GM12865 (cell line): ENCODE results near the gene DAW1.
"Not testable (repeated sequence)": the region's sequence is repeated elsewhere in the genome, so short reads cannot be mapped to it uniquely, and the experiment has no call there.

Experiments
- DNase-seq: peaks from one replicate; pipeline ENCODE4 v3.0.0; 2010; ENCODE audit warnings: low read depth
- H3K4me3 ChIP-seq: 2 replicates; pipeline ENCODE4 v1.5.1; 2011; ENCODE audit warnings: mild to moderate bottlenecking, low read depth, low read length, control low read depth
- TF ChIP-seq, protein P1 (sequence below): IDR thresholded peaks from 2 replicates; pipeline ENCODE4 v1.5.1; 2011; ENCODE audit warnings: low read length, control low read depth, low read depth, inconsistent platforms; ENCODE audit not compliant: insufficient read depth; ENCODE audit errors: missing control alignments

The DAW1 gene

GRCh38 chr2:227828477-227828912, 42.9 kb upstream of the DAW1 start:
- DNase-seq = no peak
- TF ChIP-seq, protein P1, sequence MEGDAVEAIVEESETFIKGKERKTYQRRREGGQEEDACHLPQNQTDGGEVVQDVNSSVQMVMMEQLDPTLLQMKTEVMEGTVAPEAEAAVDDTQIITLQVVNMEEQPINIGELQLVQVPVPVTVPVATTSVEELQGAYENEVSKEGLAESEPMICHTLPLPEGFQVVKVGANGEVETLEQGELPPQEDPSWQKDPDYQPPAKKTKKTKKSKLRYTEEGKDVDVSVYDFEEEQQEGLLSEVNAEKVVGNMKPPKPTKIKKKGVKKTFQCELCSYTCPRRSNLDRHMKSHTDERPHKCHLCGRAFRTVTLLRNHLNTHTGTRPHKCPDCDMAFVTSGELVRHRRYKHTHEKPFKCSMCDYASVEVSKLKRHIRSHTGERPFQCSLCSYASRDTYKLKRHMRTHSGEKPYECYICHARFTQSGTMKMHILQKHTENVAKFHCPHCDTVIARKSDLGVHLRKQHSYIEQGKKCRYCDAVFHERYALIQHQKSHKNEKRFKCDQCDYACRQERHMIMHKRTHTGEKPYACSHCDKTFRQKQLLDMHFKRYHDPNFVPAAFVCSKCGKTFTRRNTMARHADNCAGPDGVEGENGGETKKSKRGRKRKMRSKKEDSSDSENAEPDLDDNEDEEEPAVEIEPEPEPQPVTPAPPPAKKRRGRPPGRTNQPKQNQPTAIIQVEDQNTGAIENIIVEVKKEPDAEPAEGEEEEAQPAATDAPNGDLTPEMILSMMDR = no peak
- H3K4me3 ChIP-seq = no peak overlapping the region

- TF ChIP-seq, protein P1 = no peak
- no peak overlapping the region for H3K4me3 ChIP-seq
- DNase-seq = no peak
These were observed 42.1 kb upstream of the DAW1 start for GRCh38 chr2:227829337-227829736.

DNA sequence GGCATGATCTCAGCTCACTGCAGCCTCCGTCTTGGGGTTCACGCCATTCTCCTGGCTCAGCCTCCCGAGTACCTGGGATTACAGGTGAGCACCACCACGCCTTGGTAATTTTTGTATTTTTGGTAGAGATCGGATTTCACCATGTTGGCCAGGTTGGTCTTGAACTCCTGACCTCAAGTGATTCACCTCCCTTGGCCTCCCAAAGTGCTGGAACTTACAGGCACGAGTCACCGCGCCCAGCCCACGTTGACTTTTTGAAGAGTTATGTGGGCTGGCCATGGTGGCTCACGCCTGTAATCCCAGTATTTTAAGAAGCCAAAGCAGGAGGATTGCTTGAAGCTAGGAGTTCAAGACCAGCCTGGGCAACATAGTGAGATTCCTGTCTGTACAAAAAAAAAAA, 37.0 kb upstream of the DAW1 start:
- H3K4me3 ChIP-seq = no peak overlapping the region
- no peak for DNase-seq
- TF ChIP-seq, protein P1 = no peak

- no peak for DNase-seq
- TF ChIP-seq, protein P1 = no peak
- no peak overlapping the region for H3K4me3 ChIP-seq
These were observed 36.3 kb upstream of the DAW1 start for GRCh38 chr2:227834916-227835650.

- not testable (repeated sequence) for H3K4me3 ChIP-seq
- peak; percentile 43 for DNase-seq
These were observed 31.9 kb upstream of the DAW1 start for GRCh38 chr2:227839339-227840129.

GRCh38 chr2:227846831-227847230, 24.6 kb upstream of the DAW1 start:
- DNase-seq = peak; percentile 33
- TF ChIP-seq, protein P1 = no peak
- H3K4me3 ChIP-seq = no peak overlapping the region

DNA sequence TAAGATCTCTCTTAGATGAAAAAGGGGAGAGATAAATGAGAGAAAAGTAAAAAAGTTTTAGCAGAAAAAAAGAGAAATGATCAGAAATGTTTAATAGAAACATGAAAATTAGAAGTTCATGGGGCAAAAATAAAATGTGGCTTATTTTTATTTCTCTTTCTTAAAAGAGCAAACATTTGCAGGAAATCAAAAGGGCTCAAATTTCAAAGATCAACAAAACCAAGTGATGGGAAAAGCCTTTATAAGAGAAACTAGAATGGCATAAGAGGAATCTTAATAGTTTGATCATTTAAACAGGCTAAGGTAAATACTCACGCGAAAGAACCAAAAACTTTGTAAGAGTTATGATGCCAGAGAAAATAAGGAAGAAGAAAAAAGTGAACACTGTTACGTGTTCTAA, 23.3 kb upstream of the DAW1 start:
- no peak overlapping the region for H3K4me3 ChIP-seq
- DNase-seq = no peak
- TF ChIP-seq, protein P1 = no peak
